Astrocyte (in vitro differentiated cells and primary cell): ENCODE results near the gene HNRNPA0. TPM values are rescaled to one million over a fixed set of nuclear protein-coding genes. Genes with fewer than 3 reads are reported as not detected.

Experiments used
- DNase-seq: peaks from one replicate; pipeline ENCODE4 v3.0.0-alpha.2; 2010; ENCODE audit warnings: low read depth
- FAIRE-seq: peaks from 2 replicates; lab custom pipeline; 2011; peaks lifted over from hg19 to GRCh38; lab: Jason Lieb, UNC
- H2AFZ ChIP-seq: 2 replicates; pipeline ENCODE4 v1.6.0; 2012; ENCODE audit warnings: low read depth, low read length, inconsistent platforms
- H3K27ac ChIP-seq: 2 replicates; pipeline ENCODE4 v1.5.1; 2011; ENCODE audit warnings: low read depth, low read length, inconsistent platforms
- H3K27me3 ChIP-seq: 2 replicates; pipeline ENCODE4 v1.6.0; 2011; ENCODE audit warnings: low read length, inconsistent platforms; ENCODE audit not compliant: insufficient read depth
- H3K36me3 ChIP-seq: 2 replicates; pipeline ENCODE4 v1.5.1; 2011; ENCODE audit warnings: low read length, inconsistent platforms; ENCODE audit not compliant: insufficient read depth
- H3K4me1 ChIP-seq: 2 replicates; pipeline ENCODE4 v1.5.1; 2011; ENCODE audit warnings: low read length, inconsistent platforms; ENCODE audit not compliant: insufficient read depth
- H3K4me2 ChIP-seq: 2 replicates; pipeline ENCODE4 v1.6.0; 2012; ENCODE audit warnings: low read length, inconsistent platforms
- H3K4me3 ChIP-seq: 2 replicates; pipeline ENCODE4 v1.5.1; 2011; ENCODE audit warnings: low read depth, mild to moderate bottlenecking, low read length, inconsistent platforms; ENCODE audit not compliant: insufficient read depth
- H3K79me2 ChIP-seq: 2 replicates; pipeline ENCODE4 v1.6.0; 2012; ENCODE audit warnings: mild to moderate bottlenecking, low read length, inconsistent platforms; ENCODE audit not compliant: insufficient read depth
- H3K9ac ChIP-seq: 2 replicates; pipeline ENCODE4 v1.6.0; 2012; ENCODE audit warnings: mild to moderate bottlenecking, low read length, inconsistent platforms
- H3K9me3 ChIP-seq: 2 replicates; pipeline ENCODE4 v1.5.1; 2012; ENCODE audit warnings: low read depth, mild to moderate bottlenecking, low read length, inconsistent platforms; ENCODE audit not compliant: insufficient read depth
- H4K20me1 ChIP-seq: 2 replicates; pipeline ENCODE4 v1.6.0; 2012; ENCODE audit warnings: low read length, inconsistent platforms; ENCODE audit not compliant: insufficient read depth
- H3K27ac Mint-ChIP-seq: one replicate; pipeline ENCODE4 v1.8.0; 2021; ENCODE audit warnings: mild to moderate bottlenecking, mixed read lengths; ENCODE audit not compliant: unreplicated experiment
- H3K27me3 Mint-ChIP-seq: one replicate; pipeline ENCODE4 v1.8.0; 2021; ENCODE audit warnings: low read depth, mixed read lengths; ENCODE audit not compliant: unreplicated experiment
- H3K36me3 Mint-ChIP-seq: one replicate; pipeline ENCODE4 v1.8.0; 2021; ENCODE audit warnings: low read depth, mixed read lengths; ENCODE audit not compliant: unreplicated experiment
- H3K4me1 Mint-ChIP-seq: one replicate; pipeline ENCODE4 v1.8.0; 2021; ENCODE audit warnings: low read depth, mixed read lengths; ENCODE audit not compliant: unreplicated experiment
- H3K4me3 Mint-ChIP-seq: one replicate; pipeline ENCODE4 v1.8.0; 2021; ENCODE audit warnings: mild to moderate bottlenecking, moderate library complexity, mixed read lengths; ENCODE audit not compliant: unreplicated experiment
- H3K9me3 Mint-ChIP-seq: one replicate; pipeline ENCODE4 v1.8.0; 2021; ENCODE audit warnings: mild to moderate bottlenecking, mixed read lengths; ENCODE audit not compliant: unreplicated experiment
- EZH2 ChIP-seq: IDR thresholded peaks from 2 replicates; pipeline ENCODE4 v1.6.1; 2012; ENCODE audit warnings: mild to moderate bottlenecking, low read length, inconsistent platforms; ENCODE audit not compliant: insufficient read depth
- total RNA-seq: library from RNA; stranded (reverse); gene quantifications from 2 replicates; pipeline ENCODE4 v1.2.1, GENCODE V29; 2021
- TF ChIP-seq, protein P1 (sequence below): IDR thresholded peaks from 2 replicates; pipeline ENCODE4 v1.5.1; 2011; ENCODE audit warnings: low read depth, mild to moderate bottlenecking, inconsistent platforms, low read length, moderate library complexity; ENCODE audit not compliant: insufficient read depth

HNRNPA0 gene
- total RNA-seq, 1 donor from 2014 or later = 29.5 TPM

DNA sequence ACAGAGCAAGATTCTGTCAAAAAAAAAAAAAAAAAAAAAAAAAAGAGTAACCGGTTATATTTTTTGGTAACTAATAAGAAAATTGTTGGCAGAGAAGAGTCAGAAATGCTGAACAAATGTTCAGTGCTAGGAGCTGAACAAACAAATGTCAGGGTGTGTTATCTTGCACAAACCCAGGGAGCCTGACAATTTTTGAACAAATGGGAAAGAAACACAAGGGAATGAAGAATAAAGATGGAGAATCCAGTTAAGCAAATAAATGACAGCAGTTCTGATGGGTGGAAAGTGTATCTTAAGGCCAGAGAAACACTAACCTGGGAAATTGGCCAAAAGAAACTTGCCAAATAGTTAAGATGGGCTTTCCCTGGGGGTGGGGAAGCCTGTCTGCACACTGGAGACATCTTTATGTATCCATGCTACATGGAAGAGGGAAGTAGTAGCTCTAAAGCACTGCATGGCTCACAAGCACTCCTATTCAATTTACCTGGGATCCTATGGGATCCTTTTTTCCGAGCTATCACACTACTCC, 42.0 kb downstream of the HNRNPA0 start:
- TF ChIP-seq EZH2 = no peak
- TF ChIP-seq, protein P1, sequence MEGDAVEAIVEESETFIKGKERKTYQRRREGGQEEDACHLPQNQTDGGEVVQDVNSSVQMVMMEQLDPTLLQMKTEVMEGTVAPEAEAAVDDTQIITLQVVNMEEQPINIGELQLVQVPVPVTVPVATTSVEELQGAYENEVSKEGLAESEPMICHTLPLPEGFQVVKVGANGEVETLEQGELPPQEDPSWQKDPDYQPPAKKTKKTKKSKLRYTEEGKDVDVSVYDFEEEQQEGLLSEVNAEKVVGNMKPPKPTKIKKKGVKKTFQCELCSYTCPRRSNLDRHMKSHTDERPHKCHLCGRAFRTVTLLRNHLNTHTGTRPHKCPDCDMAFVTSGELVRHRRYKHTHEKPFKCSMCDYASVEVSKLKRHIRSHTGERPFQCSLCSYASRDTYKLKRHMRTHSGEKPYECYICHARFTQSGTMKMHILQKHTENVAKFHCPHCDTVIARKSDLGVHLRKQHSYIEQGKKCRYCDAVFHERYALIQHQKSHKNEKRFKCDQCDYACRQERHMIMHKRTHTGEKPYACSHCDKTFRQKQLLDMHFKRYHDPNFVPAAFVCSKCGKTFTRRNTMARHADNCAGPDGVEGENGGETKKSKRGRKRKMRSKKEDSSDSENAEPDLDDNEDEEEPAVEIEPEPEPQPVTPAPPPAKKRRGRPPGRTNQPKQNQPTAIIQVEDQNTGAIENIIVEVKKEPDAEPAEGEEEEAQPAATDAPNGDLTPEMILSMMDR = no peak
- Mint-ChIP-seq H3K27ac (no peak overlapping the region), H3K4me1 (peaks cover 5% of the 10 kb centered on the region), H3K36me3 (peaks cover 32% of the 10 kb centered on the region), H3K27me3 (no peaks in the 10 kb centered on the region), H3K9me3 (peaks cover 5% of the 10 kb centered on the region), H3K4me3 (no peak overlapping the region)
- H4K20me1 ChIP-seq = no peaks in the 10 kb centered on the region
- no peak overlapping the region for H3K4me2 ChIP-seq
- no peak overlapping the region for H3K27ac ChIP-seq
- no peak overlapping the region for H3K9ac ChIP-seq
- no peak for DNase-seq
- FAIRE-seq = no peak
- no peaks in the 10 kb centered on the region for H3K27me3 ChIP-seq
- no peak overlapping the region for H3K4me3 ChIP-seq
- H3K36me3 ChIP-seq = no peaks in the 10 kb centered on the region
- no peaks in the 10 kb centered on the region for H3K79me2 ChIP-seq
- H2AFZ ChIP-seq = no peak overlapping the region
- H3K9me3 ChIP-seq = no peaks in the 10 kb centered on the region
- H3K4me1 ChIP-seq = no peaks in the 10 kb centered on the region

DNA sequence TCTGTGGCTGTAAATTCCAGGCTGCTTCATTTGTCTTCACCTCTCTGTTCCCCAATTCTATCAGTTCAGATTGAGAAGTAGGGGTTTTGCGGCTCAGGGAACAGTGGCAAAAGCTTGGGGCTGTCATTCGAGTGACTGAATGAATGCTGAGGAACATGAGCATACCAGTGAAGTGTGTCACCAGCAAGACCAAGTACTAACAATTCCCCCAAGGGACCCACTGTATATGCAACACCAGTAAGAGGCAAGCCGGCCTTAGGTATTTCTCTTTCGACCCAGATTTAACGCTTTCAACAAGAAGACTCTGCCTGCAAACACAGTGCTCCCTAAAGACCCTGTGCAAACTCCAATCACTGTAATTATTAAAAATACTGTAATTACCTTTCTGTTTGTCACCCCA, 44.1 kb downstream of the HNRNPA0 start:
- no peaks in the 10 kb centered on the region for H3K4me1 ChIP-seq
- H3K27ac Mint-ChIP-seq = no peak overlapping the region
- no peaks in the 10 kb centered on the region for H3K27me3 ChIP-seq
- no peak overlapping the region for H3K9ac ChIP-seq
- H3K9me3 Mint-ChIP-seq = peaks cover 5% of the 10 kb centered on the region
- no peak for FAIRE-seq
- no peak for DNase-seq
- H3K4me2 ChIP-seq = no peak overlapping the region
- no peaks in the 10 kb centered on the region for H3K79me2 ChIP-seq
- no peak overlapping the region for H3K27ac ChIP-seq
- peaks cover 14% of the 10 kb centered on the region for H3K4me1 Mint-ChIP-seq
- H3K36me3 ChIP-seq = no peaks in the 10 kb centered on the region
- peaks cover 32% of the 10 kb centered on the region for H3K36me3 Mint-ChIP-seq
- H3K27me3 Mint-ChIP-seq = no peaks in the 10 kb centered on the region
- H3K9me3 ChIP-seq = no peaks in the 10 kb centered on the region
- H3K4me3 ChIP-seq = no peak overlapping the region
- H3K4me3 Mint-ChIP-seq = no peak overlapping the region
- no peaks in the 10 kb centered on the region for H4K20me1 ChIP-seq
- TF ChIP-seq EZH2 = no peak
- TF ChIP-seq, protein P1 = no peak
- H2AFZ ChIP-seq = no peak overlapping the region

DNA sequence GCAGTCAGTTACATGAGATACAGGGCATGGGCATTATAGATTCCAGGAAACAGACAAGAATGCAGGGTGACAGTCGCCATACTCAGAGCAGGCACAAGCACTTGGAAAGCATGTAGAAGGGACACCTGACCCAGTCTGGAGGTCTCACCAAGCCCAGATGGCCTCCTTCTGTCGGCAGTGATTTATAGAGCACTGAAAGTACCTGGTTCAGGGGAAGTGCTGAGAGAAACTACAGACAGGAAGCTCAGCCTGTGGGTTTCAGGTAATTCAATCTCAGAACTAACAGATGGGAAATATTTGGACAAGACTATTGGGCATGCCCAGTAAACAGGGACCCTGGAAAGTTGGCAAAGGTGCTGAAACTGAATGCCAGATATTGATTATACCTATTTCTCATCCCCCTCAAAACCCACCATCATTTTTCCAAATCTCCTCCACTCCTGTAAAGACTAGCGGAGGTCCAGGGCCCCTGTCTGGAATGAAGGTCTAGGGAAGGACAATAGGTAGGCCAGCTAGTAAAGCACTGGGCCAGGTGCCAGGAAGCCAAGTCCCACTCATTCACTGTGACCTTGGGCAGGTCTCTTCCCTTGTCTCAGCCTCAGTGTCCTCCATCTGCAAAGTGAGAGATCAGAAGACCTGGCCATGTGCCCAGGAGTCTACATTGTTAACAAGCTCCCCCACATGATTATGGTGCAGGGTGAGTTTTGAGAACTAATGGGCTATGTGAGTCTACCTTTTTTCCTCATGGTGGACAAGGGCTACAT, 45.2 kb downstream of the HNRNPA0 start:
- H3K36me3 Mint-ChIP-seq = peaks cover 28% of the 10 kb centered on the region
- no peaks in the 10 kb centered on the region for H3K27me3 Mint-ChIP-seq
- no peak for TF ChIP-seq EZH2
- TF ChIP-seq, protein P1 = no peak
- Histone ChIP-seq H3K9ac (no peak overlapping the region), H3K4me2 (no peak overlapping the region), H3K36me3 (no peaks in the 10 kb centered on the region), H3K9me3 (no peaks in the 10 kb centered on the region), H3K27ac (no peak overlapping the region), H2AFZ (no peak overlapping the region), H3K4me1 (no peaks in the 10 kb centered on the region), H4K20me1 (no peaks in the 10 kb centered on the region), H3K79me2 (no peaks in the 10 kb centered on the region), H3K27me3 (no peaks in the 10 kb centered on the region), H3K4me3 (no peak overlapping the region)
- no peak overlapping the region for H3K4me3 Mint-ChIP-seq
- H3K4me1 Mint-ChIP-seq = peaks cover 19% of the 10 kb centered on the region
- DNase-seq (no peak), FAIRE-seq (no peak)
- H3K9me3 Mint-ChIP-seq = peaks cover 5% of the 10 kb centered on the region
- H3K27ac Mint-ChIP-seq = no peak overlapping the region
